HEK293 (cell line): ENCODE results near the gene DCUN1D2.

Source experiments
- CTCF ChIA-PET: fragments of 350-600 bp; formaldehyde crosslinking; extraction: SDS; loops from one replicate; lab custom pipeline; 2021; ENCODE audit warnings: antibody characterized with exemption; lab: Yijun Ruan, JAX
- POLR2A ChIA-PET: fragments of 300-600 bp; formaldehyde crosslinking; extraction: SDS; loops from one replicate; lab custom pipeline; 2020; ENCODE audit warnings: antibody characterized with exemption, inconsistent platforms; lab: Yijun Ruan, JAX
- H3K27ac ChIP-seq: fragments of 200-500 bp; sonication (Bioruptor generic); 2 replicates; pipeline ENCODE4 v1.5.1; 2014; ENCODE audit warnings: low read depth, low read length, control low read depth, inconsistent platforms; ENCODE audit errors: extremely low read depth
- H3K36me3 ChIP-seq, 2 experiments: fragments of 200-500 bp in 1 of 2; sonication (Bioruptor generic) in 1 of 2; 1 replicate in 1 of 2; 2 replicates in 1 of 2; pipeline ENCODE4 v1.5.1; 2014 to 2017; ENCODE audit warnings: inconsistent platforms in 2 of 2, low read length in 2 of 2; ENCODE audit not compliant: control insufficient read depth in 2 of 2, insufficient read depth in 1 of 2
- H3K4me1 ChIP-seq: fragments of 200-500 bp; sonication (Bioruptor generic); 2 replicates; pipeline ENCODE4 v1.5.1; 2014; ENCODE audit warnings: mild to moderate bottlenecking, low read length, inconsistent platforms; ENCODE audit not compliant: control insufficient read depth, insufficient read depth
- H3K4me3 ChIP-seq: 2 replicates; pipeline ENCODE4 v1.5.1; 2011; ENCODE audit warnings: low read depth, mild to moderate bottlenecking, control low read depth, low read length, moderate library complexity
- H3K9me3 ChIP-seq: fragments of 200-500 bp; sonication (Bioruptor generic); 2 replicates; pipeline ENCODE4 v1.5.1; 2014; ENCODE audit warnings: low read depth, low read length, inconsistent platforms; ENCODE audit not compliant: control insufficient read depth, insufficient read depth
- BCL11A ChIP-seq: fragments of 450-650 bp; formaldehyde crosslinking; IDR thresholded peaks from 2 replicates; pipeline ENCODE4 v1.5.1; 2016; ENCODE audit warnings: low read depth, missing biosample characterization, missing genetic modification characterization
- CTCF ChIP-seq: fragments of 450-650 bp; formaldehyde crosslinking; IDR thresholded peaks from 2 replicates; pipeline ENCODE4 v1.5.1; 2016; ENCODE audit warnings: missing biosample characterization, missing genetic modification characterization
- GLIS2 ChIP-seq: fragments of 450-650 bp; formaldehyde crosslinking; IDR thresholded peaks from 2 replicates; pipeline ENCODE4 v1.5.1; 2016; ENCODE audit warnings: missing biosample characterization, missing genetic modification characterization
- INSM2 ChIP-seq: fragments of 450-650 bp; formaldehyde crosslinking; IDR thresholded peaks from 2 replicates; pipeline ENCODE4 v1.5.1; 2016; ENCODE audit warnings: missing biosample characterization, missing genetic modification characterization
- KLF1 ChIP-seq: fragments of 450-650 bp; formaldehyde crosslinking; IDR thresholded peaks from 2 replicates; pipeline ENCODE4 v1.5.1; 2016; ENCODE audit warnings: missing biosample characterization, missing genetic modification characterization
- PRDM1 ChIP-seq: fragments of 450-650 bp; formaldehyde crosslinking; IDR thresholded peaks from 2 replicates; pipeline ENCODE4; 2016; ENCODE audit warnings: missing biosample characterization, missing genetic modification characterization
- TRIM28 ChIP-seq: IDR thresholded peaks from 2 replicates; pipeline ENCODE4 v1.6.1; 2011; ENCODE audit warnings: low read length, control low read depth, borderline replicate concordance
- TSHZ1 ChIP-seq: fragments of 450-650 bp; formaldehyde crosslinking; IDR thresholded peaks from 2 replicates; pipeline ENCODE4 v1.5.1; 2016; ENCODE audit warnings: missing biosample characterization, missing genetic modification characterization, borderline replicate concordance
- ZEB2 ChIP-seq: fragments of 450-650 bp; formaldehyde crosslinking; IDR thresholded peaks from 2 replicates; pipeline ENCODE4 v1.5.1; 2016; ENCODE audit warnings: missing biosample characterization, missing genetic modification characterization
- ZFP69B ChIP-seq: fragments of 450-650 bp; formaldehyde crosslinking; IDR thresholded peaks from 2 replicates; pipeline ENCODE4 v1.5.1; 2016; ENCODE audit warnings: missing biosample characterization, missing genetic modification characterization
- ZNF114 ChIP-seq: fragments of 450-650 bp; formaldehyde crosslinking; IDR thresholded peaks from 2 replicates; pipeline ENCODE4 v1.5.0; 2017; ENCODE audit warnings: missing biosample characterization, missing genetic modification characterization
- ZNF148 ChIP-seq: fragments of 450-650 bp; formaldehyde crosslinking; IDR thresholded peaks from 2 replicates; pipeline ENCODE4 v1.5.0; 2017; ENCODE audit warnings: missing biosample characterization, missing genetic modification characterization, borderline replicate concordance
- ZNF223 ChIP-seq: fragments of 450-650 bp; formaldehyde crosslinking; IDR thresholded peaks from 2 replicates; pipeline ENCODE4 v1.5.1; 2016; ENCODE audit warnings: missing biosample characterization, missing genetic modification characterization
- ZNF280C ChIP-seq: fragments of 450-650 bp; formaldehyde crosslinking; IDR thresholded peaks from 2 replicates; pipeline ENCODE4 v1.5.1; 2016; ENCODE audit warnings: missing biosample characterization, missing genetic modification characterization
- ZNF423 ChIP-seq: fragments of 450-650 bp; formaldehyde crosslinking; IDR thresholded peaks from 2 replicates; pipeline ENCODE4 v1.5.1; 2016; ENCODE audit warnings: missing biosample characterization, missing genetic modification characterization
- ZNF501 ChIP-seq: fragments of 450-650 bp; formaldehyde crosslinking; IDR thresholded peaks from 2 replicates; pipeline ENCODE4 v1.5.1; 2016; ENCODE audit warnings: missing biosample characterization, missing genetic modification characterization
- ZNF529 ChIP-seq: fragments of 450-650 bp; formaldehyde crosslinking; IDR thresholded peaks from 2 replicates; pipeline ENCODE4 v1.5.1; 2017; ENCODE audit warnings: missing genetic modification characterization, missing biosample characterization; ENCODE audit not compliant: insufficient replicate concordance
- ZNF629 ChIP-seq: fragments of 450-650 bp; formaldehyde crosslinking; IDR thresholded peaks from 2 replicates; pipeline ENCODE4 v1.5.1; 2017; ENCODE audit warnings: missing biosample characterization, missing genetic modification characterization
- ZNF707 ChIP-seq: fragments of 450-650 bp; formaldehyde crosslinking; IDR thresholded peaks from 2 replicates; pipeline ENCODE4 v1.5.1; 2016; ENCODE audit warnings: missing biosample characterization, missing genetic modification characterization
- ZNF837 ChIP-seq: fragments of 450-650 bp; formaldehyde crosslinking; IDR thresholded peaks from 2 replicates; pipeline ENCODE4 v1.5.1; 2016; ENCODE audit warnings: missing biosample characterization, missing genetic modification characterization
- ZNF843 ChIP-seq: fragments of 450-650 bp; formaldehyde crosslinking; IDR thresholded peaks from 2 replicates; pipeline ENCODE4 v1.5.1; 2016; ENCODE audit warnings: missing biosample characterization, missing genetic modification characterization
- ZSCAN4 ChIP-seq: fragments of 450-650 bp; formaldehyde crosslinking; IDR thresholded peaks from 2 replicates; pipeline ENCODE4 v1.5.1; 2017; ENCODE audit warnings: missing biosample characterization, missing genetic modification characterization

The DCUN1D2 gene

GRCh38 chr13:113452942-113453901 is 37.3 kb downstream of the DCUN1D2 start, which contains the start of gene ADPRHL1 (continued):
- TF ChIP-seq KLF1 (tag by site-specific recombination) (peak; percentile 28; the same call in 1 of the 2 replicates), TRIM28 (no peak), ZNF501 (tag by site-specific recombination) (peak; percentile 61; the same call in 1 of the 2 replicates), ZNF223 (tag by site-specific recombination) (peak; percentile 80; the same call in 1 of the 2 replicates), TSHZ1 (tag by site-specific recombination) (peak; percentile 73; the same call in 1 of the 2 replicates), ZNF629 (tag by site-specific recombination) (peak; percentile 51), ZEB2 (tag by site-specific recombination) (peak; percentile 68), ZNF280C (tag by site-specific recombination) (no peak), PRDM1 (tag by site-specific recombination) (peak; percentile 77), ZFP69B (tag by site-specific recombination) (peak; percentile 98), INSM2 (peak; percentile 47; the same call in 1 of the 2 replicates), GLIS2 (tag by site-specific recombination) (peak; percentile 79), ZNF843 (tag by site-specific recombination) (no peak), BCL11A (tag by site-specific recombination) (peak; percentile 36; the same call in 1 of the 2 replicates), ZNF529 (tag by site-specific recombination) (no peak), CTCF (no peak)

GRCh38 chr13:113452466-113452865 is 38.0 kb downstream of the DCUN1D2 start:
- POLR2A ChIA-PET, result no interaction called here
- Histone ChIP-seq H3K36me3 (peaks cover 0 to 31% of the 10 kb centered on the region in 2 experiments; a peak in 1 of 3 replicates), H3K27ac (no peak overlapping the region), H3K4me1 (peaks cover 4% of the 10 kb centered on the region; the same call in 1 of the 2 replicates), H3K4me3 (no peak overlapping the region), H3K9me3 (no peaks in the 10 kb centered on the region)
- CTCF ChIA-PET, result interaction anchor here (0.6 to 1.7 kb wide), 6 partner anchors 9 to 377 kb away, joined by 3 to 7 read pairs (median 3); no protein-coding TSS in a partner anchor
- TF ChIP-seq ZNF837 (tag by site-specific recombination), result no peak
- TF ChIP-seq ZNF707 (tag by site-specific recombination), result no peak
- no peak for TF ChIP-seq ZNF148 (tag by site-specific recombination)
- TF ChIP-seq ZSCAN4 (tag by site-specific recombination), result no peak
- no peak for TF ChIP-seq ZNF423 (tag by site-specific recombination)
- no peak for TF ChIP-seq ZNF114 (tag by site-specific recombination)
